Pons (tissue), 1 donor: ENCODE measurements around the gene USHBP1.

ENCODE experiments used
- DNase-seq: peaks from one replicate; pipeline ENCODE4 v3.0.0-alpha.2; 2016; ENCODE audit warnings: low spot score

USHBP1 gene

GRCh38 chr19:17211547-17212446 lies 52.7 kb downstream of the USHBP1 start:
- DNase-seq, result no peak

- DNase-seq, result no peak
Observed at GRCh38 chr19:17210296-17210695, 54.2 kb downstream of the USHBP1 start.

- no peak for DNase-seq
Observed at GRCh38 chr19:17209126-17210036, 55.2 kb downstream of the USHBP1 start.

GRCh38 chr19:17206736-17207581 lies 57.6 kb downstream of the USHBP1 start:
- no peak for DNase-seq

GRCh38 chr19:17205237-17206140 lies 59.1 kb downstream of the USHBP1 start:
- DNase-seq, result peak; percentile 26

GRCh38 chr19:17202713-17203112 lies 61.8 kb downstream of the USHBP1 start:
- DNase-seq, result no peak

- no peak for DNase-seq
Observed at GRCh38 chr19:17202249-17202648, 62.3 kb downstream of the USHBP1 start.

GRCh38 chr19:17200408-17201079 lies 64.0 kb downstream of the USHBP1 start:
- DNase-seq, result no peak
